Brain pericyte (primary cell): ENCODE data around the gene SCFD2.

Experiments used
- DNase-seq: peaks from one replicate; pipeline ENCODE4 v3.0.0-alpha.2; 2012; ENCODE audit warnings: low read depth, low spot score

Gene SCFD2

DNA sequence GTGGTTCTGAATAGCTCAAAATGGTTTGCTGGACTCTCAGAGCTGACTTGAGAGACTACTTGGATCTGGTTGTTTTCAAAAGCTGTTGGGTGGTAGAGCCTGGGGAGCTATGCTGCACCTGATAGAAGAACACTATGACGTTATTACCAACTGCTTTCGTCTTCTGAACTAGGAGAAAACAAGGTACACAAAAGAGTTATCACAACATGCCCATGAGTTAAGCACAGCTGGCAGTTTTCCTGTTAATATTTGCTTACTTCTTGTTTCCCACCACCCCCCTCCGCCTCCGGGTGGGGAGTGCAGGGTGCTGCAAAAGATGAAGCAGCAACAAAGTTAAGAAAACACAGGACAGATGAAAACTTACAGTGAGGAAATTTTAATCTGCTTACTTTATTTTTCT lies 434.6 kb downstream of the SCFD2 start:
- DNase-seq = peak; percentile 88

DNA sequence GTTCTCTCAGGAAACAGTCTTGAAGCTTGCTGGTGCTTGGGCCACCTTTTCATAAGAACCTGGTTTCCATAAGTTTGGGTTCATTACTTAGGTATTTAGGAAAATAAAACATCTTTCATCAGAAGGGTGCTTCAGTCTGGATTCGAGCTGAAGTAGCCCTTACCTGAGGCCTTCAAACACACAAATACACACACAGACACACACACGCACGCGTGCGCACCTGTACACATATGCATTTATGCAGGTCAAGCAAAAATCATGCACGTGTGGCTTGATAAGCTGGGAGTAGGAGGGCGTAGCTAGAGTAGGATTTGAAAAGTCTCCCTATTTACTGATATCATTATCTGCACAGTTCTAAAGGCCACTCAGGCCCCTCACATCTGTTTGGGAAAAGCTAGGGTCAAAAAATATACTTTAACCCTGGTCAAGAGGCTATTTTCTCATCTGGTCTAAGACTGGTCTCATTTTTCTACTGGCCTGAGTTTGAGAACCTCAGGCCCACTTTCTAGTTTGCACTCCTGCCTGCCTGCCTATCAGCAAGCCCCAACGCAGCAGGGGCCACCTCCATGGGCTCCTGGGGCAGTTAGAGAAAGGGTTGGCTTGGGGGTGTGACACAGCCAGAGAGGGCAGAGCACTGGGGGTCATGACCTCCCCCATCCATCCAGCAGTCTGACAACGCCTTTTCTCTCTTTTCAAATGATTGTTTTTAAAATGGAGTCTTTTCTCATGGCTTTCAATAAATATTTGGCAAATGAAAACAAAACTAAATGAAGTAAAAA lies 439.5 kb downstream of the SCFD2 start:
- DNase-seq = no peak

DNA sequence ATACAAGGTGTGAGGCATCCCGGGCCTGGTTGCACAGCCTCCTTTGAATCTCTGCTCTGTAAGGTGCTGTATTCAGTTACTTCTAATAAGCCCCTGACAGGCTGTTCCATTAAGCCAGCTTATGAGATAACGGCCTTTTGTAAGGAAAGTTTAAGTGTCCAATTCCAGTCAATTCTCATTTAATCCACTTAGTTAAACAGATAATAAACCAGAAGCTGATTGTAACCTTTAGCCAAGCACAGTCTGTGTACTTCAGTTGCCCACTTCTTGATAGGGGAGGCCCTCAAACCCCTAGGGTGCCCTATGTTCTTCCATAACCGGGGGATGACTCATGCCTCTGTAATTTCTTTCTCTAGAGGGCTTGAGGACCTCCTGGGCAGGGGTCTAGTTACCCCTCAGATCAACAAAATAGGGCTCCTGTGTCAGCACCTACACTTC lies 440.3 kb downstream of the SCFD2 start:
- DNase-seq = no peak

DNA sequence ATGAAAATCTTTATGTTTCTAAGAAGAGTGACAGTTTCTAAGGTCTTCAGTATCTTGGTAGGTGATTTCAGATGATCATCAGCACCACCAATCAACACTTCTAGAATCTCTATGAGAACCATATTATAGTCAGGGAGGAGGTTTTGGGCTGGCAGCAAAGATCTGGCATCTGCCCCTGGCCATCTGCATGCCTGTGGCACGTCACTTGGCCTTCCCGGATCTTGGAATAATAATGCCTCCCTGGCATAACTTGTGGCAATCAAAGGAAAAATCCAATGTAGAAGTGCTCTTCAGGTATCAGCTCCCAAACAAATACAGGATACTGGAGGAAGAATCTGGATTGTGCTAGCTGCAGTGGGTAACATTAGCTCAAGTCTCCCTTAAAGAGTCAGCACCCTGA lies 446.4 kb downstream of the SCFD2 start:
- no peak for DNase-seq

DNA sequence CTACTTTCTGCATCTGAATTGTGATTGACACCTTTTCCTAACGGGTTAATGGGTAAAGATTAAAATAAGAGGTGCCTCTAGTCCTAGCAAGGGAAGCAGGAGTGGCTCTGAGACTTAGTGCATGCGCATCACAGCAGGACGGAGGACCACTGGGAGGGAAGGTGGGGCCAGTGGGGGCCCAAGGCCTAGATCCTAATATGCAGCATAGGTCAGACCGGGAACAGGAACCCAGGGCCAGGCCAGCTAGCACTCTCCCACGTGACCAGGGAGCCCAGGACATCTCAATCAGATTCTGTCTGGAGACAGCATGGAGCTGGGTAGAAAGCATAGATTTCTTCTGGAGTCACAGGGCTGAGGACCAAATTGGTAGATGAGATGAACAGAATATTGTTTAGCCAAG lies 448.0 kb downstream of the SCFD2 start:
- no peak for DNase-seq

DNA sequence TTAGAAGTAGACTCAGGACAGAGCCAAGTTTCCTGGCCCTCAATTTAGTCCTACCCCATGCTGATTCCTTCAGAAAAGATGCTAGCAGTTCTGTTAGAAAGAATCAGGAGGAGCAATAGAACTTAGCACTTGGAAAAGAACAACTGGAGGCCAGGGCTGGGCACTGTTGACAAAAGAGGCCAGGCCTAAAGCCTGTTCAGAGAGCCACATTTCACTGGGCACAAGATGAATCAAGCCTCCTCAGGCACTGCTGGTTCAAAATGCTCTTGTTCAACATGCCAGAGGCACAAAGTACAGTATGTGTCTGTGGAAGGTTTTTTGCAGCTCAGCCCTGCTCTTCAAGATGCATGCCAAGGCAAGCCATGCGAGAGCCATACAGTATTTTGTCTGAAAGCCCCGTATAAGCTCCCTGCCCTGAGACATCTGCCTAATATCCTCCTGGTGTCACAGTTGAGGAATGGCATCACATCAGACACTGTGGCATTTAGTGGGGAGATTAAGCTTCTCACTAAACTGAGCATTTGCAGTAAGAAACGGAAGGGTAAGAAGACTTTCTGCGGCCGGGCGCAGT lies 450.0 kb downstream of the SCFD2 start:
- DNase-seq = no peak

DNA sequence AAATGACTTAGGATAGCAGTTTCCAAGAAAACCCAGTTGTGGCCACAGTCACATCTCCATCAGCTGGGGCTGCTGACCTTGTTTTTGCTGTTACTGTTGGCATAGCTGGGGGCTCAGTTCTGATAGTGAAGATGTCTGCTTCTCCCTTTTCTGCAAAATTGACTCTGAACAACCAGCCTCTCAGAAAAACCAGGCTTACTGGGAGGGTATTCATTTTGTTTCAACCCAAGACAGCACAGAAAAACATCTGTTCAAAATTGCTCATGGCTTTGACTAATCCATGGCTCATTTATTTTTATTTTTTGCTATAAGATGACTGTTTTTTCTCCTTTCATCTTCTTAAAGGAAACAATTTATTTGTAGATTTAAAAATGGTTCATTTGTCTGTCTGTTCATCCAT lies 450.7 kb downstream of the SCFD2 start:
- no peak for DNase-seq

DNA sequence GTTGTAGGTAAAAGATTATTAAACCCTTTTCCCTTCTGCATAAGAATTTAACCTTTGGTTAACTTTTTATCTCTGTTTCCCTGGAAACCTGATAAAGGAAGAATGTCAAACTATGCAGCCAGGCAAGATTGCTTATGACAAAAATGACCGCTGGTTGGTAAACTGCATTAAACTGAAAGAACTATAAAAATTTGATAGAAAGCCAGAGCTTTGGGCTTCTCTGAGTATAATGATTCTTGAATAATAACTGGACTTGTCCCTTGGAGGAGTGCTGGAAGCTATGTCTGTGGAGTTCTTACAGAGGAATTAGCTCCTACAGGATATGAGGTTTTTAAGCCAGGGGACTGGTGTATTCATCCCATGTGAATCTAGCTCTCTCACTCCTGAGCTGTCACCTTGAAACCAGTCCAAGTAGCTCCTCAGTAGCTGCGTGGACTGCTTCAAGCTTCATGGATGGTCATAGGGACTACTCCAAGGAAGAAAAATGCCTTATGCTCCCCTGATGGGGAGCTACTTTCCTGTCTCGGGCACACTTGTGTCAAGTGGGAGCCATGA lies 451.7 kb downstream of the SCFD2 start:
- DNase-seq = no peak

DNA sequence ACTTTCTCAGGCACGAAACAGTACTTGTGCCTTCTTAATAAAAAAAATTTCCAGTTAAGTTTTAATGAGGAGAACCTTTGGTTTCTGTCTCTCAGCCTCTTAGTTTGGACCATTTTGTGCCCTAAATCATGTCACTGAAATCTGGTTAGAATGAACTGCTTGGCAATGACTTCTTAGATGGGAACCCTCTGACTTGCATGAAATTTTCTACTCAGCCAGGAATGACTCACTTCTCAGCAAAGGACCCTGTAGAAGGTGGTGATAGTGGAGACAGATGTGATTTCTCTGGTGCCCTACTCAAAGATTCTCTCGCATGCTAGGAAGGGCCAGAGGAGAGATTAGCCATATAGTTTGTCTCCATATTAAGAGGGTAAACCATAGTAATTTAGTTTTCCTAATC lies 453.3 kb downstream of the SCFD2 start:
- no peak for DNase-seq

DNA sequence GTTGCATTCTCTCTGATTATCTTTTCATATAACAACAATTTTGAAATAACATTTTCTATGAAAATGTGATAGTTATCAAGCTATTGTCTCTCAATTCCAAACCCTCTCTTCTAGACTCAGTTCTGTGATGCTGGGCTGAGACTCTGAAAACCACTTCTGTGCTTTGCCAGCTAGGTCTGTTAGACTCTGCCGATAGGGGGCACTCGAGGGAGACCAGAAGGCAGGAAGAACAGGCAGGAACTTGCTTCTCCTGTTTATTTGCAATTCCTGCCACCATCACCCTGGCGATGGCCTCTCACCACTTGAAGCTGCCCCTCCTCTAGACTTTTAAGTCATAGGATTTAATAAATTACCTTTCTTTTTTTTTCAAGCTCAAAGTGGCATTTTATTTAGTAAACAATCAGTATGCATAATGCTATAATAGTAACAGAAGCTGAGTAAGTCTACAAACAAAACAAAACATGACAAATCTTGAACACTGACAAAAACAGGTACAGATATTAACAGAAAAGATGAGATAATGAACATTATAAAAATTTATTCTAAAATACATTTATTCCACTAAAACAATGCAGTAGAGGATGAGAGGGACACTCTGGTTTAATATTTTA lies 454.1 kb downstream of the SCFD2 start:
- DNase-seq = no peak

DNA sequence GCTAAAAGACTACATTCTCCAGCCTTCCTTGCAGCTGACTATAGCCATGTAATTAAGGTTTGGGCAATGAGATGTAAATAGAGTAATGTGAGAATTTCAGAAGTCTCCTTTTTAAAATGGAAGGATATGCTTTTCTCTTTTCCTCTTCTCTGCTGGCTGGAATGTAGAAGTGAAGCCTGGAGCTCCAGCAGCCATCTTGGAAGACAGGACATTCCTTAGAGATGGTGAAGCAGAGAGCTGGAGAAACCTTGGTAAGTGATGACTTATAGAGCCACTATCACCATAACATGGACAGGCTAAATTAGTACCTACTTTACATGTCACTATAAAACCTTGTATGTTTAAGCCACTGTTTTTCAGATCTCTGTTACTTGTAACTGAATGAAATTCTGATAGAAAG lies 455.7 kb downstream of the SCFD2 start:
- no peak for DNase-seq

DNA sequence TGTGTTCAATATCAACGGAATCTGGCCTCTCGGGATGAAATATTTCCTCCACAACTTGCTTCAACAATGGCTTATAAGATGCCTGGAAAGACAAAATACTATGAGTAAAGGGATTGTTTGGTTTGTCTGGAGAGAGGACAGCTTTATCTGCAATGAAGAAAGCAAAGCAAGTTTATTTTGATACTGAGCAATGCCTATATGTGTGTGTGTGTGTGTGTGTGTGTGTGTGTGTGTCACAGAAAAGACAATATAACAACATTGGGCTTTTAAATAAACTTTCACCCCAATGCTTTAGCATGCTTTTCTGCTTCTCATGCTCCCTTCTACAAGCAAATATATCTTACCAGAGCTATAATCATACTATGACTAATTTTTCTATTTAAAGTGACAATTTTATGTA lies 458.4 kb downstream of the SCFD2 start:
- DNase-seq = no peak

DNA sequence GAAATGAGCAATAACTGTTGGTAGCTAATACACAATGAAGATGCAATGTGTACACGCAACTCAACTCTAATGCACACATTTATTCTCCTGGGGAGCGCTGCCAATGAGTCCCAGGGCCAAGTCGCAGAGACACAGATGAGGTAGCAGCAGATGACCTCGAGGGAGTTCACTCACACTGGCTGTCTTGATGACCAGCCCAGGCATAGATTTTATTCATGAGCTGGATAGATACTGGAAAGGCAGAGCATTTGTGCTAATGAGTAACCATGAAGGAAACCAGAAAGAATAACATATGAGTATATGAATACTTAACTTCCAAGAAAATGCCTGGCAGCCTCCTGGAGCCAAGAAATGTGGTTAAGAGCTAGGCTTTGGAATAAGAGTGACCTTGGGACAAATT lies 461.4 kb downstream of the SCFD2 start:
- no peak for DNase-seq

DNA sequence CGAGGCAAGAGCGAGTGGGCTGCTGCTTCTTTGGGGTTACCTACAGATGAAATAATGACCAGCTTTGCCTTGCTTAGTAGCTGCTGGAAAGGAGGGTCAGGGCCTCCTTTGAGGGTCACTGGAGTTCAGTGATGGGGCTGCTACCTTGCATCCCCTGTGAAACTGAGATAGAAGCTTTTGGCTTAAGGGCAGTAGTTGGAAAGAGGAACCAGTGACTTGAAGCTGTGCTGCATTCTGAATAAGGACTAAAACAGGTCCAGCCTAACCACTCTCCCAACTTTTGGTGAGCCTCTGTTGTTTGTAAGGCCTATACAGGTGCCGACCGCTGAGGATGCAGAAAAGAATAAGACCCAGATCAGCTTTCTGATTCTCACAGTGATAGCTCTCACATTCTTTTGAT lies 462.6 kb downstream of the SCFD2 start:
- DNase-seq = no peak

DNA sequence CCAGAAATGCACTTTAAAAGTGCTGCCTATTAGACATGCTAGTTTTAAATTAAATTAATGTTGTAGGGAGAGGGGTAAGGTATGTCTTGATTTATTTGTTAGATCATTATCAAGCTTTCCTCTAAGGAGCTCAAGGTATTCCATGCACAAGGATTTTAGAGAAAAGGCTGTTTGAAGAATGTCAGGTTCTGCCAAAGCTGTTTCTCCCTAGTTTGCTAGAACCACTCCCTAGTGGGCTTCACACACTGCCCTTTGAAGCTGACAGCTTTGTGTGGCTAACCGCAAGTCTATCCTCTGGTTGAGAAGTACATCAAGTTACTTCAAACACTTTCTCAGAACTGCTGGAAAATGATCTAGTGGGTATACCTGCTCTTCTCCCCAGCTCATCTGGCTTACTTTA lies 471.4 kb downstream of the SCFD2 start:
- no peak for DNase-seq

DNA sequence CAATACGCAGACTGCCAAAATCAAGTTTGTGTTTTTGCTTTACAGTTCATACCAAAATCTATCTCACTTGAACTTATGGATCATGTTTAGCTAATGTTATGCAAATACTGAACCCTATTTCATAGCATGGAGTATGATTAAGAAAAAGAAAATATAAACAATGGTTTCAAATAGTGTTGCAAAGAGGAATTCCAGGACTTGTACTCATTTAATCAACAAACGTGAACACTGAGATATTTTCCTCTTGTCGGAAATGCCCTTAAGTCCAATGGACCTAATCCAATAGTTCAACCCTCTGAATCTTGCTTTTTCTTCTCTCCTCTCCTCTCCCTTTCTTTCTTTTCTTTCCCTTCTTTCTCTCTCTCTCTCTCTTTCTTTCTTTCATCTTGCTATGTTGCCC lies 473.0 kb downstream of the SCFD2 start:
- no peak for DNase-seq

DNA sequence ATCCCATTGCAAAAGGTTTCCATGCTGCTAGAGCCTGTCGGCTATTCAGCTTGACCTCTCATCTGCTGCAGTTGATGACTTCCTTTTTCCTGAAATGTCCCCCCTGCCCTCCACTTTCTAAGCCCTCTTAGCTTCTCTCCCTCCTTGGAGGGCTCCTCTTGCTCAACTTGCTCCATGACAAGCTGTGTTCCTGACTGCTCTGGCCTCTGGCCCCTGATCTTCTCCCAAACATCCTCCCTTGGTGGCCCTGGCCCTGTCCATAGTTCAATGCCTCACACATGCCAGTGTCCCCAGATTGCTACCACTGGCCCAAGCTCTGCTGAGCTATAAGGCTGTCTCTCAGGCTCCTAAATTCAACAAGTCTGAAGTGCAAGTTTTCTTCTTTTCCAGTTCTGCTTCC lies 474.1 kb downstream of the SCFD2 start:
- no peak for DNase-seq

DNA sequence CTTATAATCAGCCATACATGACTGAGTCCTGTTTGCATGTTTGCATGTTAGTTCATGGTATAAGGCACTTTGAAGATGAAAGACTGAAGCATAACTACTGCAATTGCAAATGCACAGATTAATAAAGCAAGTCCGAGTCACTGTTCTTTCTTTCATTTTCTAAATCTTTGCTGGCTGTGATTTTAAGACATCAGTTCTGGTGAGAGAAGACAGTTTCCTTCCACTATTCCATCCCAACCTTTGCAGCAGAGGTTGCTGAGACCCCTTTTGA lies 475.4 kb downstream of the SCFD2 start:
- DNase-seq = no peak

DNA sequence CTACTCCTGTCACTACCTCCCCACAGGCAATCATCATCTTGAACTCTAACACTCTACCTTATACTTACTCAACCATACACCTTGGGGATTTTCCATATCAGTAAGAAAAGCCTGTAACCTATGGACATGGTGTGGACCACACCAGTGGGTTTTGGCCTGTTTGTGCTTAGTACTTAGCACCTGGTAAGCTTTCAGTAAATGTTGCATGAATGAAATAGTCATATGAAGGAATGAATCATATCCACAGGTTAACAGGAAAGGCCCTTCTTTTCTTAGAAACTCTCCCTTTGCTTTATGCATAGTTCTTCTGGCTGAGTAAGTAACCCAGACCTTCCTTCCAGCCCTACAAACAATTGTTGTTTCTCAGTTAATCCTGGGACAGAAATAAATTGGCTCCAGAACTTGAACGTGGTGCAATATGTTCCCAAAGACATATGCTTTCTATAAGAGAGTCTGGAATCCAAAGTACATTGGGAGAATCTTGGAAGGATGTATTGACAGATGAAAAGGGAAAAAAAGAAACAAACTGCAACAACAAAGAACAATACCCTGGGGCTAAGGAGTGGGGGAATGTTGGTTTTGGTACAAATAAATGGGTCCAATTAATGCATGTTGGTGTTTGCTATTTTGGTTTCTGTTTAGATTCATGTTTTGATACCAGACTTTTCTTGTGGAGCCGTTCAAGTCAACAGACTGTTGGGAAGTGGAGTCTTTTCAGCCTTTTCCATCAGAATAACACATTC lies 475.9 kb downstream of the SCFD2 start:
- DNase-seq = no peak

DNA sequence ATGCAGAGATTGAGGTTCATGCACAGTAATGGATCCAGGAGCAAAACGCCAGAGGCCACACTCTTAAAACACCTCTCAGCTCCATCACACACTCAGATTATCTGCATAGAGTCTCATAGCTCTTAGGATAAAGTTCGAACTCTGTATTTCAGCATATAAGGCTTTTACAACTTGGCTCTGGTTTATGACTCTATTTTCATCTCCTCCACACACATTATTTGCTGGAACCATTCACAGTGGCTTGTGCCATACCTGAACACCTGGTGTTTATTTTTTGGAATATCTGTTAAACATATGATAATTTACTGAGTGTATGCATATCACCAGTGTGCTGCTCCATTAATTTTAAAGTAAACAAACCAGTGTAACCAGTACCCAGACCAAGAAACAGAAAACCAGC lies 476.5 kb downstream of the SCFD2 start:
- no peak for DNase-seq

DNA sequence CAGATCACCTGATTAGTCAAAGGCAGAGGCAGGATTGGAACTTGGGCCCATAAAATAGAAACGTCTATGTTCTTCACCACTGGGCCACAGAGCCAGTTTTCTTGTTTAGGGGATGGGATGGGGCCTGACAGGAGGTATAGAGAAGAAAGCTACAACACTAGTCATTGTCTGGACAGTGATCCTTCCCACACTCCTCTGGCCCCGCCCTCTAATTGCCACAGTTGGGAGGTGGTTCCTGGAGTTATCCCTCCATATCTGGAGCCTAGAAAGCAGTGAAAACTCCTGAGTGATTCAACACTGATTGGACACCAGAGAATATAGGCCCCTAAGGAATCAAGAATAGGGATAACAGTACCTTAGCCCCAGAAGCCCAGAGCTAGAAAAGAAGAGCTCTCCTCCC lies 480.9 kb downstream of the SCFD2 start:
- DNase-seq = no peak
